ENCODE measurements around the gene SLC24A4. TPM values are rescaled to one million over a fixed set of nuclear protein-coding genes. Genes with fewer than 3 reads are reported as not detected.

The SLC24A4 gene
- total RNA-seq, 1 experiment from 2014 or later = not detected

DNA sequence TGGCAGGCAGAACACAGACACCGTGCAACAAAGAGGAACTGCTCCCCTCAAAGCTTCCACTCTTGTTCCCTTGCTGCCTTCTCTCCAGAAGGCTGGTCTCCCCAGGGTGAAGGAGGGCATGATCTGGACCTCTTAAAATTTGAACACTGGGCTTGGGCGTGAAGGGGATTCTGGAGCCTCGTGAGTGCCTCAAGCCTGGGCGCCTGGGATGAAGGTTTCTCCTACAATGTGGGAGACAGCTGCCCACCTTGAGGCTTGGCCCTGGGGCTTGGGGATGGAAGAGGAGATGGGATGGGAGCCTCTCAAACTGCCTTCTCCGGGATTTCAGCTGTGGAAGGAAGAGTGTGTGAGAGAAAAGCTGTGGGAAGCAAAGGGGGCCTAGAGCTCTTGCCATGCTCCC, 182.9 kb downstream of the SLC24A4 start:
- POLR2A ChIA-PET = no interaction called here

DNA sequence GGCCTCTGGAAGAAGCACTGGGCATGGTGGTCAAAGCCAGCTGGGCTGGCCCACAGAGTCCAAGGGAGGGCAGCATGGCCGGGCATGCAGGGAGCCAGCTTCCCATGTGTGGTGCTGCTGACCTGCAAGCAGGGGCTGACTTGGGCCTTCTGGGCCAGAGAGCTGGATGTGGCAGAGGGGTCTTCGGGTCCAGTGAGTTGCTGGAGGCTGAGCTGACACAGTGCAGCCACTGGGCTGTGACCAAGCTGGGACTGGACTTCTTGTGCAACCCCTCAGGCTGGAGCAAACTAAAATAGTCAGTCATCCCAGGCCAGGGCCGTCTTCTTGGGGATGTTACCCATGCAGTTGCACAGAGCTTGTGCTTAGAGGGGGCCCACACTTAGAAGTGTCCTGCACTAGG, 183.3 kb downstream of the SLC24A4 start:
- ChIA-PET RAD21 (ENCODE audit: low non-redundant PET in 1 of 2, low total read pairs in 2 of 2, uncharacterized antibody in 2 of 2, unreplicated experiment in 2 of 2) (no interaction called here), POLR2A (no interaction called here), CTCF (no interaction called here)
- Histone ChIP-seq H3K4me3 (replicated peaks in 1 of 2; ENCODE audit: low read depth in 1 of 2, low read length in 2 of 2) (no peak overlapping the region), H3K79me2 (ENCODE audit: insufficient read depth, low read length) (no peaks in the 10 kb centered on the region), H2AFZ (ENCODE audit: low read depth, low read length, poor library complexity, severe bottlenecking) (no peak overlapping the region), H3K9me2 (ENCODE audit: insufficient read depth) (no peaks in the 10 kb centered on the region), H3K4me1 (ENCODE audit: control insufficient read depth in 1 of 2, insufficient read depth in 2 of 2, low read length in 2 of 2) (peaks cover 48 to 74% of the 10 kb centered on the region in 2 experiments), H4K20me1 (ENCODE audit: insufficient read depth) (no peaks in the 10 kb centered on the region), H3K9ac (ENCODE audit: low read length) (no peak overlapping the region), H3K36me3 (ENCODE audit: control insufficient read depth in 1 of 2, insufficient read depth in 2 of 2, low read length in 2 of 2) (no peaks in the 10 kb centered on the region), H3K27ac (ENCODE audit: low read depth, low read length) (no peak overlapping the region; the same call in 1 of the 2 replicates), H3K4me2 (ENCODE audit: low read length) (no peak overlapping the region; the same call in 1 of the 2 replicates), H3K9me3 (ENCODE audit: control insufficient read depth in 1 of 2, insufficient read depth in 1 of 2, low read depth in 1 of 2, low read length in 2 of 2) (no peaks in the 10 kb centered on the region), H3K27me3 (ENCODE audit: insufficient read depth, low read length) (no peaks in the 10 kb centered on the region)
- ATAC-seq (no peak), DNase-seq (ENCODE audit: low read depth, low spot score) (no peak)
- intact Hi-C loops (cut with micrococcal nuclease) = no loop called here
- no TSS peak for BruUV-seq (replicated peaks)
- TF ChIP-seq, protein P1, sequence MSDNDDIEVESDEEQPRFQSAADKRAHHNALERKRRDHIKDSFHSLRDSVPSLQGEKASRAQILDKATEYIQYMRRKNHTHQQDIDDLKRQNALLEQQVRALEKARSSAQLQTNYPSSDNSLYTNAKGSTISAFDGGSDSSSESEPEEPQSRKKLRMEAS (IDR thresholded peaks at IDR 0.05) = no peak
- TF ChIP-seq, protein P2, sequence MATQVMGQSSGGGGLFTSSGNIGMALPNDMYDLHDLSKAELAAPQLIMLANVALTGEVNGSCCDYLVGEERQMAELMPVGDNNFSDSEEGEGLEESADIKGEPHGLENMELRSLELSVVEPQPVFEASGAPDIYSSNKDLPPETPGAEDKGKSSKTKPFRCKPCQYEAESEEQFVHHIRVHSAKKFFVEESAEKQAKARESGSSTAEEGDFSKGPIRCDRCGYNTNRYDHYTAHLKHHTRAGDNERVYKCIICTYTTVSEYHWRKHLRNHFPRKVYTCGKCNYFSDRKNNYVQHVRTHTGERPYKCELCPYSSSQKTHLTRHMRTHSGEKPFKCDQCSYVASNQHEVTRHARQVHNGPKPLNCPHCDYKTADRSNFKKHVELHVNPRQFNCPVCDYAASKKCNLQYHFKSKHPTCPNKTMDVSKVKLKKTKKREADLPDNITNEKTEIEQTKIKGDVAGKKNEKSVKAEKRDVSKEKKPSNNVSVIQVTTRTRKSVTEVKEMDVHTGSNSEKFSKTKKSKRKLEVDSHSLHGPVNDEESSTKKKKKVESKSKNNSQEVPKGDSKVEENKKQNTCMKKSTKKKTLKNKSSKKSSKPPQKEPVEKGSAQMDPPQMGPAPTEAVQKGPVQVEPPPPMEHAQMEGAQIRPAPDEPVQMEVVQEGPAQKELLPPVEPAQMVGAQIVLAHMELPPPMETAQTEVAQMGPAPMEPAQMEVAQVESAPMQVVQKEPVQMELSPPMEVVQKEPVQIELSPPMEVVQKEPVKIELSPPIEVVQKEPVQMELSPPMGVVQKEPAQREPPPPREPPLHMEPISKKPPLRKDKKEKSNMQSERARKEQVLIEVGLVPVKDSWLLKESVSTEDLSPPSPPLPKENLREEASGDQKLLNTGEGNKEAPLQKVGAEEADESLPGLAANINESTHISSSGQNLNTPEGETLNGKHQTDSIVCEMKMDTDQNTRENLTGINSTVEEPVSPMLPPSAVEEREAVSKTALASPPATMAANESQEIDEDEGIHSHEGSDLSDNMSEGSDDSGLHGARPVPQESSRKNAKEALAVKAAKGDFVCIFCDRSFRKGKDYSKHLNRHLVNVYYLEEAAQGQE (IDR thresholded peaks at IDR 0.05; ENCODE audit: low read depth) = no peak
- TF ChIP-seq ELF1 (IDR thresholded peaks at IDR 0.05; ENCODE audit: borderline replicate concordance, low read depth) = no peak
- TF ChIP-seq, protein P3, sequence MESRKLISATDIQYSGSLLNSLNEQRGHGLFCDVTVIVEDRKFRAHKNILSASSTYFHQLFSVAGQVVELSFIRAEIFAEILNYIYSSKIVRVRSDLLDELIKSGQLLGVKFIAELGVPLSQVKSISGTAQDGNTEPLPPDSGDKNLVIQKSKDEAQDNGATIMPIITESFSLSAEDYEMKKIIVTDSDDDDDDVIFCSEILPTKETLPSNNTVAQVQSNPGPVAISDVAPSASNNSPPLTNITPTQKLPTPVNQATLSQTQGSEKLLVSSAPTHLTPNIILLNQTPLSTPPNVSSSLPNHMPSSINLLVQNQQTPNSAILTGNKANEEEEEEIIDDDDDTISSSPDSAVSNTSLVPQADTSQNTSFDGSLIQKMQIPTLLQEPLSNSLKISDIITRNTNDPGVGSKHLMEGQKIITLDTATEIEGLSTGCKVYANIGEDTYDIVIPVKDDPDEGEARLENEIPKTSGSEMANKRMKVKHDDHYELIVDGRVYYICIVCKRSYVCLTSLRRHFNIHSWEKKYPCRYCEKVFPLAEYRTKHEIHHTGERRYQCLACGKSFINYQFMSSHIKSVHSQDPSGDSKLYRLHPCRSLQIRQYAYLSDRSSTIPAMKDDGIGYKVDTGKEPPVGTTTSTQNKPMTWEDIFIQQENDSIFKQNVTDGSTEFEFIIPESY (IDR thresholded peaks at IDR 0.05; ENCODE audit: extremely low read depth, insufficient replicate concordance, low read length) = no peak
- TF ChIP-seq EZH2 (IDR thresholded peaks at IDR 0.05) = no peak
- no peak for TF ChIP-seq RAD21 (IDR thresholded peaks at IDR 0.05; ENCODE audit: low read depth)
- TF ChIP-seq TCF7L2 (IDR thresholded peaks at IDR 0.05; ENCODE audit: borderline replicate concordance, extremely low read depth, insufficient read depth, insufficient read length) = no peak
- no peak for TF ChIP-seq FOSL1 (IDR thresholded peaks at IDR 0.05; ENCODE audit: low read depth)
- no peak for TF ChIP-seq SIN3A (IDR thresholded peaks at IDR 0.05; ENCODE audit: low read depth)

More for the DNA sequence above, 182.9 kb downstream of the SLC24A4 start:
- Histone ChIP-seq H3K4me2 (ENCODE audit: low read length) (no peak overlapping the region), H3K27me3 (ENCODE audit: insufficient read depth, low read length) (no peaks in the 10 kb centered on the region), H3K9me2 (ENCODE audit: insufficient read depth) (no peaks in the 10 kb centered on the region), H3K4me1 (ENCODE audit: control insufficient read depth in 1 of 2, insufficient read depth in 2 of 2, low read length in 2 of 2) (peaks cover 43 to 72% of the 10 kb centered on the region in 2 experiments), H3K27ac (ENCODE audit: low read depth, low read length) (no peak overlapping the region; the same call in 1 of the 2 replicates), H3K9ac (ENCODE audit: low read length) (no peak overlapping the region), H3K36me3 (ENCODE audit: control insufficient read depth in 1 of 2, insufficient read depth in 2 of 2, low read length in 2 of 2) (no peaks in the 10 kb centered on the region), H3K4me3 (replicated peaks in 1 of 2; ENCODE audit: low read depth in 1 of 2, low read length in 2 of 2) (no peak overlapping the region), H3K9me3 (ENCODE audit: control insufficient read depth in 1 of 2, insufficient read depth in 1 of 2, low read depth in 1 of 2, low read length in 2 of 2) (no peaks in the 10 kb centered on the region), H3K79me2 (ENCODE audit: insufficient read depth, low read length) (no peaks in the 10 kb centered on the region), H2AFZ (ENCODE audit: low read depth, low read length, poor library complexity, severe bottlenecking) (no peak overlapping the region), H4K20me1 (ENCODE audit: insufficient read depth) (no peaks in the 10 kb centered on the region)
- RAD21 ChIA-PET (ENCODE audit: low non-redundant PET in 1 of 2, low total read pairs in 2 of 2, uncharacterized antibody in 2 of 2, unreplicated experiment in 2 of 2) = no interaction called here
- CTCF ChIA-PET = no interaction called here
- BruUV-seq (replicated peaks) = no TSS peak
- intact Hi-C loops (cut with micrococcal nuclease) = no loop called here
- DNase-seq (ENCODE audit: low read depth, low spot score) = no peak
- TF ChIP-seq SP1 (IDR thresholded peaks at IDR 0.05; ENCODE audit: low read depth) (no peak), SRF (IDR thresholded peaks at IDR 0.05; ENCODE audit: low read depth) (no peak), TCF7L2 (IDR thresholded peaks at IDR 0.05; ENCODE audit: borderline replicate concordance, extremely low read depth, insufficient read depth, insufficient read length) (no peak), CEBPB (IDR thresholded peaks at IDR 0.05; ENCODE audit: low read depth) (no peak)
- TF ChIP-seq, protein P3 (IDR thresholded peaks at IDR 0.05; ENCODE audit: extremely low read depth, insufficient replicate concordance, low read length) = no peak
- ATAC-seq = no peak
